Left lobe of liver (tissue), 2 donors: ENCODE results near the gene ITGB1. TPM values are rescaled to one million over a fixed set of nuclear protein-coding genes. Genes with fewer than 3 reads are reported as not detected.
A peak's percentile ranks its signal among the peaks of the same experiment; 100 is the strongest.
"Not testable (repeated sequence)": the region's sequence is repeated elsewhere in the genome, so short reads cannot be mapped to it uniquely, and the experiment has no call there.

Source experiments
- ATAC-seq: fragments of 200-7000 bp; cut with Tn5 transposase; one replicate; pipeline ENCODE4 v1.9.1; 2020; ENCODE audit warnings: mild to moderate bottlenecking, moderate library complexity
- DNase-seq: peaks from one replicate; pipeline ENCODE4 v3.0.0-alpha.2; 2020; ENCODE audit warnings: low spot score
- total RNA-seq: library from RNA; stranded (reverse); gene quantifications from one replicate; pipeline ENCODE4 v1.2.1, GENCODE V29; 2021
- donor health status: DM: no; HTN: no; CAD: no; lungs with moderate emphysema.
- donor health status: DM: no; HTN: yes; CAD: no.

Gene ITGB1
- total RNA-seq, 1 donor from 2014 or later: 142 TPM

DNA sequence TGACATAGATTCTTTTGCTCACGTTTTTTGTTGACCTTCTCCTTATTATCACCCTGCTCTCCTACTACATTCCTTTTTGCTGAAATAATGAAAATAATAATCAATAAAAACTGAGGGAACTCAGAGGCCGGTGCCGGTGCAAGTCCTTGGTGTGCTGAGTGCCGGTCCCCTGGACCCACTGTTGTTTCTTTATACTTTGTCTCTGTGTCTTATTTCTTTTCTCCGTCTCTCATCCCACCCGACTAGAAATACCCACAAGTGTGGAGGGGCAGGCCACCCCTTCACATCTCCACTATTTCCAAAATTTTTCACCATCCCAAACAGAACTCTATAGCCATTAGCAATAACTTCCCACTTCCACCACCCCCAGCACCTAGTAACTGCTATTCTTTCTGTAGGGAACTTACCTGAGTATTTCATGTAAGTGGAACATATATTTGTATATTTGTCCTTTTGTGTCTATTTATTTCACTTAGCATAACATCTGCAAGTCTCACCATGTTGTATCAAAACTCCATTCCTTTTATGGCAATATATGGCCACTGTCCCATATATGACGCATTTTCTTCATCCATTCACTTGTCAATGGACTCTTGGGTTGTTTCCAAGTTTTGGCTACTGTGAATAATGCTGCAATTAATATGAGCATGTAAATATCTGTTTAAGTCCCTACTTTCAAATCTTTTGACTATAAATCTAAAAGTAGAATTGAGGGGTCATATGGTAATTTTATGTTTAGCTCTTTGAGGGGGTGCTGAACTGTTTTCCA lies 62.6 kb downstream of the ITGB1 start:
- not testable (repeated sequence) for ATAC-seq, DNase-seq

DNA sequence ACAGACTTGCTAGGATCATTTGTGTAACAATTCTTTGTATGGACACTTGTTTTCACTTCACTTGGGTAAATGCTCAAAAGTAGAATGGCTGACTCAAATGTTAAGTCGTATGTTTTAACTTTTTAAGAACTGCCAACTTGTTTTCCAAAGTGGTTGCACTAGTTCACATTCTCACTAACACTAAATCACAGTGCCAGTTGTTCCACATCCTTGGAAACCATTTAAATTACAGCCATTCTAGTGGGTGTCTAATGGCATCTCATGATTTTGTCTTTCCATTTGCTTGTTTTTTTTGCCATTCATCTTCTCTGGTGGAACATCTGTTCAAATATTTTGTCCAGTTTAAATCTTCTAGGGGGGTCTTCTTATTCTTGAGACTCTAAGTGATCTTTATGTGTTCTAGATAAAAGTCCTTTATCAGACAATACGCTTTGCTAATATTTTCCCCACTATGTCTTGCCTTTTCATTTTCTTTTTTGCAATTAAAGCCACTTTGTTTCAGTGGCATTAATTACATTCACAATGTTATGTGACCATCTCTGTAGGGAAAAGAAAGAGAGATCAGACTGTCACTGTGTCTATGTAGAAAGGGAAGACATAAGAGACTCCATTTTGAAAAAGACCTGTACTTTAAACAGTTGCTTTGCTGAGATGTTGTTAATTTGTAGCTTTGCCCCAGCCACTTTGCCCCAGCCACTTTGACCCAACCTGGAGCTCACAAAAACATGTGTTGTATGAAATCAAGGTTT lies 63.9 kb downstream of the ITGB1 start:
- no peak for ATAC-seq

DNA sequence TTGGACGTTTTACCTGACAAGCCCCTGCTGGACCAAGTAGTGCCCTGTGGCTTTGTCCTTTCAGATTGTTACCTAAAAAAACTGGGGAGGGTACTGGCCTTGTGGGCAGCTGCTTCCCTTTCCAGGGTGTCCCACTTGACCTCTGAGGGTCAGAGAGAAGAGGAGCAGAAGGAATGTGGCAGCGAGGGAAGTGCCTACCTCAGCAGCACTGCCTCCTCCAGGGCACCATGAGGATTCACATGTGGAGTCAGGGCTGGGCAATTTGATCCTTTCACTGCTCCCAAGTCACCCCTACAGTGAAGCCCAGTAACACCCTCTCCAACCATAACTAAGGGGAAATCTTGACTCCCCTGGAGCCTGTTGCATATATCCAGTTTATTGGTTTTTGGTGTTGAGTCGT lies 64.6 kb downstream of the ITGB1 start:
- DNase-seq (no peak), ATAC-seq (peak; percentile 39)

More for the DNA sequence above, 63.9 kb downstream of the ITGB1 start:
- no peak for DNase-seq

DNA sequence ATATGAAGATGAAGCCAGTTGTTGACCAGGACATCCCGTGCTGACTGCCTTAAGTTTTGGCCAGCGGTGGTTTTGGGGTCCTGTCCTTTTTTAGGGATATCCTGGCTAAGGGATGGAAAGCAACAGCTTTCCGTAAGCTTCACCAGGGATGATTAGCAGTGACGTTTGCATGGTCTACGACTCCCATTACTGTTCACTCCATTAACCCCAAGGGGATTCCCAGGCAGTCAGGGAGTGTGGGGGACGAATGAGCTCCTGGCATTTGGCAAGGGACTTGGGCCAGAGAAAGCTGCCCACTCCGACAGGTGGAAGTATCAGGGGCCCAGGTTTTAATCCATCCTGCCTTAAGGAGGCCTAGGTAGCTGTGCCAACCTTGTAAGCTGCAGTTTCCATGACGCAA lies 66.8 kb downstream of the ITGB1 start:
- no peak for ATAC-seq
- DNase-seq: no peak

DNA sequence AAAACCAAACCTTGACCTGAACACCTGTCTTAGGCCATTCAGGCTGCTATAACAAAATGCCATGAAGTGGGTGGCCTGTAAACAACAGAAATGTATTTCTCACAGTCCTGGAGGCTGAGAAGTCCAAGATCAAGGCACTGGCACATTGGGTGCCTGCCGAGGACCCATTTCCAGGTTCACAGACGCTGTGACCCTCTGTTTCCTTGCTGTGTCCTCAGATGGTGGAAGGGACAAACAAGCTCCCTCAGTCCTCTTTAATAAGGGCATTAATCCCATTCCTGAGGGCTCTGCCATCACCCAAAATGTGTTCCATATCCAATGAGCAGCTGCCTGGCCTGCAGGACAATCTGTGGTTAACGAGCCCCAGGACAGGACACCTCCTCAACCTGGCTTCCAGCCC lies 67.6 kb downstream of the ITGB1 start:
- ATAC-seq (no peak), DNase-seq (no peak)

DNA sequence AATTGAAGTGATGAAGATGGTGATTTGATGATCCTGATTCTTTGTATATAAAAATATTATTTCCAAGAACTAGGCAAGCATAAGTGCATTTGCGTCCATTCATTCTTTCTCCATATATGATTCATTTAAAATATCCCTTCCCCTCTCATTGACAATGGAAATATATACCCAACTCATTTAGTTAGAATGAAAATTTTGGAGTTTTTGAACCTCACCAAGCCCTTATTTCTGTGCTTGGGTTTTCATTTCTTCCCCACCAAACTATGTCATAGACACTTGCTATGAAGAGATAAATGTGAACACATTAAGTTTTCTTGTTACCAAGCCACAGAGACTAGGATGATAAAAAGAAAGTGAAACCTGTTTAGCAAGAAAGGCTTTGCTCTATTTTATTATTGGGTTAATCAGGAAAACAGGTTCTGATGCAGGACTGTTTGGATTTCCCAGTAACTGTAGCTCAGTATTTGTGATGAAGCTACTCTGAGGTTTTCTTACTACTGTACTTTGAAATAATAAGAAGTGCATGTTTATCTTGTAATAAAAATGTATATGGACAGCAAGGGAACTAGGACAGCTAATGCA lies 68.3 kb downstream of the ITGB1 start:
- DNase-seq (no peak), ATAC-seq (no peak)

DNA sequence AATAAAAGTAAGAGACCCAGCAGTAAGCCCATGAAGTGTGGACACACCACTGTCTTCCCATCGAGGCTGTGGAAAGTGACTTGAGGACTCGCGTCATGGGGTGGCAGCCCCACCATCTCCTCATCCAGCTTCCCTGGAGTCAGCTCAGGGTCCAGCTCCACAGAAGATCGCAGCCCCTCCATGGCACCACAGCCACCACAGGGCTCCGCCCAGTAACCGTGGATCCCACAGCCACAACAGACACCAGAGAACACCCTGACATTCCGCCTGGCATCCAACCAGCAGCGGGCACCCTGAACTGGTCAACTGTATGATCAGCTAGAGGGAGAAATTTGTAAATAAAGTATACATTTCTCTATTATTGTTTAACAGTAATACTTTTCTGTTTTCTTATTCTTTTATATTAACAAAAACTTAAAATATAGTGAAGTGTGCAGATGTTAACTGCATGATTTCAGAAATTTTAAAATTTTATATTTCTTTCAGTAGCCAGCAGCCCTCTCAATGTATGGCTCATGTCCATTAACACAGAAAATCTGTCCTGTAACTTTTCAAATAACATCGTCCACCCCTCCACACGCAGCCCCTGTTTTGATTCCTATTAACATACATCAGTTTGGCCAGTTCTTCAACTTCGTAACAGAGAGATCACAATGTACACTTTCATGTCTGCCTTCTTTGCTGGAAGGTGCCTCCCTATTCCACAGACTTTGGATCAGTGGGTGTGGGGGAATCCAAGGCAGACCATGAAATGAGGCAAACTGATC lies 69.7 kb downstream of the ITGB1 start:
- no peak for ATAC-seq
- DNase-seq: no peak

DNA sequence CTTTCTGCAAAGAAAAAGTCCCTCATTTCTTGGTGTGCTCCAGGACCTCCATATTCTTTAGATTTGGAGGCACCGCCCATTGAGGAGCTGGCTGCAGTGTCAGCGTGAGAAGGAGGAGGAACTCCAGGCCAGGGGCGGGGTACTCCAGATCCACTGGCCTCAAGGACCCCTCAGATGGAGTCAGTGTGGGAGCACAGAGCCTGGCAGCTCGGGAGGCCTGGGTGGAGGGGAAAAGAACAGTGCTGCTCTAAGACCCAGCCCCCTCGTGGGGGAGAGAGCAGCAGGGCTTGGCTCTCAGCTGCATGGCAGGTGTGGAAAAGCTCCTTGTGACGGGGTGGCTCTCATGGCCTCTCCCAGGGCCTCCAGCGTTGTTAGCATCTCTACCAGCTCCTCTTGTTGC lies 70.5 kb downstream of the ITGB1 start:
- DNase-seq: no peak
- ATAC-seq: no peak

DNA sequence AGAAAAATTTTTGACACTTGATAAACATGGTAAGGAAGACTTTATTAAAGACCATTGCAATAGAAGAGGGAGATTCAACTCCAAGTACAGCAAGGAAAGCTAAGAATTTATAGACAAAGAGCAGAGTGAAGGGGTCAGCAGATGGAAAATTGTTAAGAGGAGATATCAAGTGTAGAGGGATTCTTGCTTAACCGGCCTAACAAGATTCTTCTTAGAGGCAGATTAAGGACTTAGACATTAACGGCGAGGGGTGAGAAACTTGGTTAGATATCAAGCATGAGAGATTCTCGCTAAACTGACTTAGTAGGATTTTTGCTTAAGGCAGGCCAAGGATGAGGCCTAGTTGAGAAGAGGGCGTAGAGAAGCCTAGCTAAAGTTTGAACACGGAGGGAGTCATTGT lies 76.0 kb downstream of the ITGB1 start:
- DNase-seq (no peak), ATAC-seq (no peak)

DNA sequence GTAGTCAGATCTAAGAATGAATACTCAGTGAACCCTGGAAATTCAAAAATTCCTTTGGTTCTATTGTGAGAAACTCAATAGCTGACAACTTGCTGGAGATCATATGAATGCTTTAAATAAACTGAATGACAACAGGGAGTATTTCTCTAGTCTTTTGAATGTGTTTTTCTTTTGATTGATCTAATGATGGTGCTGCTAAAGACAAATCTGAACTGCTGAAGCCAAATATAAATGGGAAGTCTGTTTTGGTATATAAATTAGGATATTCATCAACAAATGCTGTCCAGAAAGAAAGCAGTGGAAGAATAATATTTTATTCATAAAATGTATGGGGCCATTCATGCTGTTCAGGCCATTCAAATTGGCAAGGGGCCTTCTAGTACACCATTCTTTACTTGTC lies 79.4 kb downstream of the ITGB1 start:
- no peak for DNase-seq
- ATAC-seq: no peak

DNA sequence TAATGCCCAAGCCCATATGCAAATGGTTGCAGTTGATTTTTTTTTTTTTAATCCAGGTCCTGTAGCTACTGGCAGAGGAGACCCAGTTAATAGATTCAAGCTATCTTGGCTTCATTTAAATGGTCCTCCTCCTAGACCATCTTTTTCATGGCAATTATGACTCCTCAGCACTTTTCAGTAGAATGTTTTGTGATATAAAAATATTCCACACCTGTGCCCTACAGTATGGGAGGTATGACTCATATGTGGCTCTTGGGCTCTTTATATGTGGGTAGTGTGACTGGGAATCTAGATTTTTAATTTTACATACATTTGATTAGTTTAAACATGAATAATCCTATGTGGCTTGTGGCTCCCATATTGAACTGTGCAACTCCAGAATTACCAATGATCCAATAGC lies 80.1 kb downstream of the ITGB1 start:
- DNase-seq: no peak
- ATAC-seq: no peak

DNA sequence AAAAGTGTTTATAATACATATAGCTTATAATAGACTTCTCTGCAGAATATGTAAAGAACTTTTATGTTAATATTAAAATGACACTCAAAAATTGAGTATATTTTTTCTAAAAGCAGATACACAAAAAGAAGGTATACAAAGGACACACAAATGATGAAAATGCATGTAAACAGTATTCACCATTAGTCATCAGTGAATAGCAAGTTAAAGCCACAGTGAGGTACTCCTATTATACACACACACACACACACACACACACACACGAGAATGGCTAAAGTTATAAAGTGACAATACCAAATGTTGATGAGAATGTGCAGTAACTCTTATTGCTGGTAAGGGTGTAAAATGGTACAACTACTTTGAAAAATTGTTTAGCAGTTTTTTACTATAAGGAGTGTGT lies 92.9 kb downstream of the ITGB1 start:
- DNase-seq (no peak), ATAC-seq (no peak)

DNA sequence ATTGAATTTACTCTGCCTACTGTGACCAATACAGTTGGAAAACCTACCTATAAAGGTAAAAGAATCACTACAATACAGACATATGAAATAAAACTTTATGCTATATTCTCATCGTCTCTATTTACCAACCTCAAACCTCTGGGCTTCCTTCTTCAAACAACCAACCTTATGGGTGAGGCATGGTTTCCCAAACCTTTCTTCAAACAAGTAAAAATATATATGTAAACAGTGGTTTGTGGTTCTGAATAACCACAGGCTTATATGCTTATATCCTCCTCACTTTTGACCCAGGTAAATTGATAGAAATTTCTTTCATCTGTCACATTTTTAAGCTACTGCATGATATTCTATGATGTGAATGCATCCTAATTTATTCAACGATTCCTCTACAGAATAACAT lies 103.6 kb downstream of the ITGB1 start:
- no peak for ATAC-seq
- no peak for DNase-seq

DNA sequence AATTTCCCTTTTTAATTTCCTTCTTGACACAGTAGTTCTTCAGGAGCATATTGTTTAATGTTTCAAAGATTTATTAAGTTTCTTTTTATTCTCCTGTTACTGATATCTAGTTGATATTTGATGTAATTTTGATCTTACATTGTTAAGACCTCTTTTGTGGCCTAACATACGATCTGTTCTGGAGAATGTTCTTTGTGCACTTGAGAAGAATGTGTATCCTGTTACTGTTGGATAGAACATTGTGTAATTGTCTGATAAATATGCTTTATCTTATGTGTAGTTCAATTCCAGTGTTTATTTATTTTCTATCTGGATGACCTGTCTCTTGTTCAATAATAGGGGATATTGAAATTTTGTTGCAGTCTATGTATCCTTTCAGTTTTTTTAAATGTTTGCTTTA lies 106.7 kb downstream of the ITGB1 start:
- no peak for ATAC-seq

More for the DNA sequence above, 106.7 kb downstream of the ITGB1 start:
- no peak for DNase-seq
